NT2/D1 (cell line): ENCODE results near the gene PPP2R5A.
"Not testable (repeated sequence)": the region's sequence is repeated elsewhere in the genome, so short reads cannot be mapped to it uniquely, and the experiment has no call there.

Experiments
- YY1 ChIP-seq: IDR thresholded peaks from 2 replicates; pipeline ENCODE4 v1.6.1; 2011; ENCODE audit not compliant: insufficient read length, insufficient read depth
- ZNF274 ChIP-seq: IDR thresholded peaks from 2 replicates; pipeline ENCODE4 v1.6.1; 2011; ENCODE audit warnings: mild to moderate bottlenecking, low read depth, low read length

DNA sequence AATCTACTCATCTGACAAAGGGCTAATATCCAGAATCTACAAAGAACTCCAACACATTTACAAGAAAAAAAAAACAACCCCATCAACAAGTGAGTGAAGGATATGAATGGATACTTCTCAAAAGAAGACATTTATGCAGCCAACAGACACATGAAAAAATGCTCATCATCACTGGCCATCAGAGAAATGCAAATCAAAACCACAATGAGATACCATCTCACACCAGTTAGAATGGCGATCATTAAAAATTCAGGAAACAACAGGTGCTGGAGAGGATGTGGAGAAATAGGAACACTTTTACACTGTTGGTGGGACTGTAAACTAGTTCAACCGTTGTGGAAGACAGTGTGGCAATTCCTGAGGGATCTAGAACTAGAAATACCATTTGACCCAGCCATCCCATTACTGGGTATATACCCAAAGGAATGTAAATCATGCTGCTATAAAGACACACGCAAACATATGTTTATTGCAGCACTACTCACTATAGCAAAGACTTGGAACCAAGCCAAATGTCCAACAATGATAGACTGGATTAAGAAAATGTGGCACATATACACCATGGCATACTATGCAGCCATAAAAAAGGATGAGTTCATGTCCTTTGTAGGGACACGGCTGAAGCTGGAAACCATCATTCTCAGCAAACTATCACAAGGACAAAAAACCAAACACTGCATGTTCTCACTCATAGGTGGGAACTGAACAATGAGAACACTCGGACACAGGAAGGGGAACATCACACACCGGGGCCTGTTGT, 110.6 kb downstream of the PPP2R5A start:
- TF ChIP-seq ZNF274, YY1: not testable (repeated sequence)
